Measurements from ENCODE around the gene OR6M1.

DNA sequence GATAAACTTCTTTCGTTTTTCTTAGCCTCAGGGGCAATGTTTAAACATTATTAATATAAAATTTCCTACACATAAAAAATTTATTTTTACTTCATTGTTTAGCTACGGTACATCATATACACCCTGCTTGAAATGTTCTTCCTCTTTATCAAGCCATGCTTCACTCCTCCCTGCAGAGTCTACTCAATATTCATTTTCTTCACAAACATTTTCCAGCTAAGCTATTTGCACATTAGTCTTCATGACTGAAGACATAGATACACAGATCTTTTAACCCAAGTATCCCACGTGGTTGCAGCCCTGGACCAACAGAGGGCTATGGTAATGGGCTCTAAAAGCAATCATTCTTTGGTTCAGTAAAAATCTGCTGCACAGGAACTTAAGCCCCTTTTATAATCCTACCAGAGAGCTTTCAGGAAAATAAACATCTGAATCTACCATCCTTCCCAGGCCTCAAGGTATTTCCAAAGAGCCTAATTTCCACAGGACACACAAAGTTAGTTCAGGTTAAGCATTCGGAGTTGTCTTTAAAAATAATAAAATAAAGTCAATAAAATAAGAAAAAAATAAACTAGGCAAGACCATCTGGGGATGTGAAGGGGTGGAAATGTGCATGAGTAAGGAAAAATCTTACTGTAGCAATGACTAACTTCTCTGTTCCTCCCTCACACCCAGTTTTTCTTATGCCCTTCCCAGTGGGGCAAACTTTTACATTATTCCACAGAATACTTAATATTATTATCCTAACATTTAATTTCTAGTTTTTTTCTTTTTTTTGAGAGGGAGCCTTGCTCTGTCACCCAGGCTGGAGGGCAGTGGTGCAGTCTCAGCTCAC lies 30.2 kb downstream of the OR6M1 start:
- TF ChIP-seq, protein P1, sequence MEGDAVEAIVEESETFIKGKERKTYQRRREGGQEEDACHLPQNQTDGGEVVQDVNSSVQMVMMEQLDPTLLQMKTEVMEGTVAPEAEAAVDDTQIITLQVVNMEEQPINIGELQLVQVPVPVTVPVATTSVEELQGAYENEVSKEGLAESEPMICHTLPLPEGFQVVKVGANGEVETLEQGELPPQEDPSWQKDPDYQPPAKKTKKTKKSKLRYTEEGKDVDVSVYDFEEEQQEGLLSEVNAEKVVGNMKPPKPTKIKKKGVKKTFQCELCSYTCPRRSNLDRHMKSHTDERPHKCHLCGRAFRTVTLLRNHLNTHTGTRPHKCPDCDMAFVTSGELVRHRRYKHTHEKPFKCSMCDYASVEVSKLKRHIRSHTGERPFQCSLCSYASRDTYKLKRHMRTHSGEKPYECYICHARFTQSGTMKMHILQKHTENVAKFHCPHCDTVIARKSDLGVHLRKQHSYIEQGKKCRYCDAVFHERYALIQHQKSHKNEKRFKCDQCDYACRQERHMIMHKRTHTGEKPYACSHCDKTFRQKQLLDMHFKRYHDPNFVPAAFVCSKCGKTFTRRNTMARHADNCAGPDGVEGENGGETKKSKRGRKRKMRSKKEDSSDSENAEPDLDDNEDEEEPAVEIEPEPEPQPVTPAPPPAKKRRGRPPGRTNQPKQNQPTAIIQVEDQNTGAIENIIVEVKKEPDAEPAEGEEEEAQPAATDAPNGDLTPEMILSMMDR (IDR thresholded peaks at IDR 0.05): no peak
- no peak for TF ChIP-seq POLR2A (IDR thresholded peaks at IDR 0.05)

All from gastroesophageal sphincter (tissue), 3 donors.